NCI-H82 treated with DMSO at 0.1 percent for 48 hours (cell line): ENCODE measurements around the gene PLAAT4.
"Not testable (repeated sequence)": the region's sequence is repeated elsewhere in the genome, so short reads cannot be mapped to it uniquely, and the experiment has no call there.

ENCODE experiments used
- DNase-seq: peaks from one replicate; lab custom pipeline; 2025; ENCODE audit not compliant: unreplicated experiment; lab: John Stamatoyannopoulos, UW

The PLAAT4 gene

GRCh38 chr11:63537293-63538101 lies 889 bp downstream of the PLAAT4 start:
- DNase-seq: no peak

- DNase-seq: not testable (repeated sequence)
These were observed 5.9 kb downstream of the PLAAT4 start for GRCh38 chr11:63542506-63542905.

GRCh38 chr11:63543711-63544110 lies 7.1 kb downstream of the PLAAT4 start:
- DNase-seq: no peak

GRCh38 chr11:63547061-63547460 lies 10.5 kb downstream of the PLAAT4 start:
- DNase-seq: no peak

GRCh38 chr11:63548178-63548577 lies 11.6 kb downstream of the PLAAT4 start:
- no peak for DNase-seq

GRCh38 chr11:63549411-63549810 lies 12.8 kb downstream of the PLAAT4 start:
- DNase-seq: no peak

- DNase-seq: not testable (repeated sequence)
These were observed 13.6 kb downstream of the PLAAT4 start for GRCh38 chr11:63550156-63550700.

- DNase-seq: no peak
These were observed 14.7 kb downstream of the PLAAT4 start for GRCh38 chr11:63551091-63551888.

- no peak for DNase-seq
These were observed 15.3 kb downstream of the PLAAT4 start for GRCh38 chr11:63551889-63552266.

GRCh38 chr11:63552921-63553320 lies 16.3 kb downstream of the PLAAT4 start:
- no peak for DNase-seq

GRCh38 chr11:63553759-63554158 lies 17.2 kb downstream of the PLAAT4 start:
- DNase-seq: no peak

GRCh38 chr11:63554877-63555223 lies 18.2 kb downstream of the PLAAT4 start:
- DNase-seq: no peak

GRCh38 chr11:63556404-63557013 lies 19.9 kb downstream of the PLAAT4 start:
- DNase-seq: no peak

GRCh38 chr11:63557570-63557969 lies 21.0 kb downstream of the PLAAT4 start:
- DNase-seq: no peak

GRCh38 chr11:63558459-63559157 lies 22.0 kb downstream of the PLAAT4 start:
- DNase-seq: no peak

- DNase-seq: no peak
These were observed 24.0 kb downstream of the PLAAT4 start for GRCh38 chr11:63560506-63561180.

GRCh38 chr11:63563201-63564055 lies 26.8 kb downstream of the PLAAT4 start, which contains the start of gene PLAAT2:
TSS of gene PLAAT2 (minus strand) at chr11:63563379. CDS start at chr11:63563324, 55 bp downstream.
- no peak for DNase-seq

- no peak for DNase-seq
These were observed 27.6 kb downstream of the PLAAT4 start for GRCh38 chr11:63564056-63564774.
